HFF-Myc (cell line): ENCODE measurements around the gene TBKBP1.

Experiments used
- DNase-seq: peaks from one replicate; pipeline ENCODE4 v3.0.0-alpha.2; 2011; ENCODE audit warnings: low read depth; ENCODE audit errors: extremely low read depth
- H3K4me3 ChIP-seq: replicated peaks from 2 replicates; pipeline ENCODE4 v1.5.1; 2011; ENCODE audit warnings: low read depth, mild to moderate bottlenecking, control low read depth, low read length
- CTCF ChIP-seq: IDR thresholded peaks from 2 replicates; pipeline ENCODE4 v1.5.1; 2012; ENCODE audit warnings: mild to moderate bottlenecking, low read depth, low read length, control low read depth; ENCODE audit errors: missing control alignments

The TBKBP1 gene

GRCh38 chr17:47703671-47704070 lies 9.7 kb downstream of the TBKBP1 start:
- no peak for DNase-seq
- TF ChIP-seq CTCF, result no peak
- no peak overlapping the region for H3K4me3 ChIP-seq

DNA sequence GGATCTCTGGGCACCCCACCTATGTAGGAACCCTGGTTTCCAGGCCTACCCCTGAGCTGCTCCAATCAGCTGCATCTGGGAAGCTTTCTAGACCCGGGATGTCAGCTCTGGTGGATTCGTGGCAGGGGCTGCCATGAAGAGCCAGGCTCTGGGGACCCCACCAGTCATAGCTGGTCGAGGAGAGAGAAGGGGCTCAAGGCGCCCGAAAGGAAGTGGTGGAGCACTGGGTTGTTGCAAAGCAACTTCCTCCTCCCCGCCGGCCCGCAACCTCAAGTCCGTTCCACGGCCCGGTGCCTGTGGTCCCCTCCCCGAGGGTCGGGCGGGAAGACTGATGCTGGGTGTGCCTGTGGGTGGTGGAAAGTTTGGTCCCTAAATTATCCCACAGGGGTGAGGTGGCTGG lies 10.2 kb downstream of the TBKBP1 start:
- no peak for TF ChIP-seq CTCF
- DNase-seq, result no peak
- no peak overlapping the region for H3K4me3 ChIP-seq

DNA sequence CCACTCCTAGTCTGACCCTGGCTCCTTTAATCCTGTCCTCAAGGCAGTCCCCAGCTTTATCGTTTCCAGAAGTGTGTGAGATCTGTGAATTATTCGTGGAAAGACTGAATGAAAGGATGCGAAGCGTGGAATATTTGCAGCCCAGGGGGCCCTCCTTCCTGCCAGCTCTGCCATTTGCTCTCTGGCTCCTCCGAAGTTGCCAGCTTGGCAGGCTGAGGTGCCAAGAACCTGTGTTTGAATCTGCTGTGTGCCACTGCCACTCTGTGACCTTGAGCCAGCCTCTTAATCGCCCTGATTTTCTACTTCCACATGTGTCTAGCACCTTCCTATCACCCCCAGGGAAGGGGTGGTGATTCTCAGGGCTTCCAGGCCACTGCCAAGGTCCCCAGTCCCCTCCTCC lies 10.8 kb downstream of the TBKBP1 start:
- H3K4me3 ChIP-seq, result no peak overlapping the region
- TF ChIP-seq CTCF, result no peak
- no peak for DNase-seq

- no peak overlapping the region for H3K4me3 ChIP-seq
- TF ChIP-seq CTCF, result no peak
- no peak for DNase-seq
These were observed 11.9 kb downstream of the TBKBP1 start for GRCh38 chr17:47705536-47706530.

- H3K4me3 ChIP-seq, result no peak overlapping the region
- TF ChIP-seq CTCF, result no peak
- DNase-seq, result no peak
These were observed 13.3 kb downstream of the TBKBP1 start for GRCh38 chr17:47707056-47707804.

- H3K4me3 ChIP-seq, result no peak overlapping the region
- no peak for TF ChIP-seq CTCF
- no peak for DNase-seq
These were observed 13.9 kb downstream of the TBKBP1 start for GRCh38 chr17:47707884-47708283.
